GM12878 (cell line): ENCODE data around the gene ZCCHC17. TPM values are rescaled to one million over a fixed set of nuclear protein-coding genes. Genes with fewer than 3 reads are reported as not detected.
A peak's percentile ranks its signal among the peaks of the same experiment; 100 is the strongest.

Experiments used
- ATF3 ChIP-seq: IDR thresholded peaks from 2 replicates; pipeline ENCODE4 v1.6.1; 2011; ENCODE audit warnings: low read depth, mild to moderate bottlenecking, low read length, moderate library complexity, borderline replicate concordance; ENCODE audit errors: extremely low read depth
- BCL3 ChIP-seq: IDR thresholded peaks from 2 replicates; pipeline ENCODE4 v1.6.1; 2011; ENCODE audit warnings: borderline replicate concordance, low read depth, mild to moderate bottlenecking, moderate library complexity, low read length; ENCODE audit not compliant: insufficient read depth, poor library complexity, severe bottlenecking
- BHLHE40 ChIP-seq, 2 experiments: fragments of 450-650 bp in 1 of 2; IDR thresholded peaks; 2 replicates each; pipeline ENCODE4 v1.6.1; 2011 to 2017; ENCODE audit warnings: low read depth in 2 of 2, borderline replicate concordance in 1 of 2, improper control_type of control experiment in 1 of 2, low read length in 1 of 2, mild to moderate bottlenecking in 1 of 2
- CBX3 ChIP-seq: fragments of 200-600 bp; sonication (generic); IDR thresholded peaks from 2 replicates; pipeline ENCODE4 v1.6.1; 2016; ENCODE audit warnings: low read depth, borderline replicate concordance
- CHD4 ChIP-seq: fragments of 200-600 bp; sonication (generic); IDR thresholded peaks from 2 replicates; pipeline ENCODE4 v1.6.1; 2016; ENCODE audit warnings: mild to moderate bottlenecking
- ETV6 ChIP-seq, 2 experiments: fragments of 450-650 bp in 1 of 2; IDR thresholded peaks in 1 of 2; conservative IDR thresholded peaks in 1 of 2; 2 replicates each; pipeline ENCODE4 v1.6.1; 2014; ENCODE audit warnings: antibody characterized with exemption in 1 of 2, borderline replicate concordance in 1 of 2, low read depth in 1 of 2, mild to moderate bottlenecking in 1 of 2, moderate library complexity in 1 of 2
- IKZF2 ChIP-seq, 2 experiments: fragments of 450-650 bp; IDR thresholded peaks; 2 replicates each; pipeline ENCODE4 v1.6.1; 2017; ENCODE audit warnings: mild to moderate bottlenecking in 2 of 2, moderate library complexity in 2 of 2
- JUNB ChIP-seq: IDR thresholded peaks from 2 replicates; pipeline ENCODE4 v1.6.1; 2016; ENCODE audit warnings: antibody characterized with exemption, mild to moderate bottlenecking
- LARP7 ChIP-seq: fragments of 450-650 bp; IDR thresholded peaks from 2 replicates; pipeline ENCODE4 v1.6.1; 2017; ENCODE audit warnings: mild to moderate bottlenecking
- MYC ChIP-seq: IDR thresholded peaks from 2 replicates; pipeline ENCODE4 v1.6.1; 2011; ENCODE audit warnings: mild to moderate bottlenecking, low read length, moderate library complexity, inconsistent platforms; ENCODE audit not compliant: insufficient read depth, insufficient replicate concordance, insufficient read length, severe bottlenecking
- NFIC ChIP-seq: IDR thresholded peaks from 2 replicates; pipeline ENCODE4 v1.6.1; 2012; ENCODE audit warnings: low read depth, mild to moderate bottlenecking, inconsistent platforms, low read length, moderate library complexity
- POLR2AphosphoS2 ChIP-seq: IDR thresholded peaks from 2 replicates; pipeline ENCODE4 v1.6.1; 2011; ENCODE audit warnings: low read depth, mild to moderate bottlenecking, low read length, improper control_type of control experiment, moderate library complexity
- RAD21 ChIP-seq: IDR thresholded peaks from 2 replicates; pipeline ENCODE4 v1.6.1; 2011; ENCODE audit warnings: mild to moderate bottlenecking, low read depth, low read length, moderate library complexity; ENCODE audit not compliant: insufficient read depth
- RCOR1 ChIP-seq: conservative IDR thresholded peaks from 2 replicates; pipeline ENCODE4 v1.6.1; 2012; ENCODE audit warnings: low read depth, low read length, improper control_type of control experiment
- RELA ChIP-seq: fragments of 450-650 bp; IDR thresholded peaks from 2 replicates; pipeline ENCODE4 v1.8.0; 2014; ENCODE audit warnings: borderline replicate concordance; ENCODE audit not compliant: partially characterized antibody
- SIN3A ChIP-seq: IDR thresholded peaks from 2 replicates; pipeline ENCODE4 v1.6.1; 2012; ENCODE audit warnings: low read depth, low read length, improper control_type of control experiment
- TARDBP ChIP-seq: IDR thresholded peaks from 2 replicates; pipeline ENCODE4 v1.6.1; 2016; ENCODE audit warnings: borderline replicate concordance
- USF2 ChIP-seq: IDR thresholded peaks from 2 replicates; pipeline ENCODE4 v1.6.1; 2011; ENCODE audit warnings: low read depth, low read length, improper control_type of control experiment, borderline replicate concordance
- YBX1 ChIP-seq: fragments of 450-650 bp; IDR thresholded peaks from 2 replicates; pipeline ENCODE4 v1.6.1; 2016; ENCODE audit warnings: antibody characterized with exemption
- ZNF687 ChIP-seq: fragments of 450-650 bp; IDR thresholded peaks from 2 replicates; pipeline ENCODE4 v1.6.1; 2017; ENCODE audit warnings: mild to moderate bottlenecking, moderate library complexity
- polyA plus RNA-seq, 11 experiments: library from polyadenylated mRNA; depleted of rRNA in 4 of 11; unstranded in 6 of 11; stranded (reverse) in 5 of 11; fragments of >200 nt; fragmentation: Nextera tagmentation in 4 of 11; fragmentation: Illumina TruSeq in 1 of 11; extraction: Ambion mirVana in 4 of 11; extraction: Trizol in 1 of 11; gene quantifications; 1 replicate in 1 of 11; 2 replicates in 10 of 11; pipeline versions ENCODE4 v1.2.1 to v1.2.3, GENCODE V29; 2011 to 2016; ENCODE audit warnings: inconsistent platforms in 2 of 11, missing spikeins in 2 of 11, low read depth in 1 of 11
- total RNA-seq, 4 experiments: library from RNA; depleted of rRNA in 3 of 4; stranded (reverse); fragments of >200 nt in 3 of 4; fragmentation: Illumina TruSeq in 1 of 4; extraction: Trizol in 1 of 4; gene quantifications; 2 replicates each; pipeline versions ENCODE4 v1.2.1 to v1.2.3, GENCODE V29; 2013 to 2021
- TF ChIP-seq, protein P1 (sequence below): fragments of 450-650 bp; IDR thresholded peaks from 2 replicates; pipeline ENCODE4 v1.6.1; 2017; ENCODE audit warnings: low read depth, mild to moderate bottlenecking, moderate library complexity

Gene ZCCHC17
- total and polyA plus RNA-seq, 10 of the 15 experiments (the other 5 are each of a cell fraction or from before 2014, with no cell fraction given) = 22.3 to 86.3 (median 47.0) TPM

- no peak for TF ChIP-seq ATF3
- no peak for TF ChIP-seq NFIC
- TF ChIP-seq IKZF2 (IDR thresholded peaks at IDR 0.05) = peak; percentile 76 to 78
- TF ChIP-seq USF2 = no peak
- no peak for TF ChIP-seq BCL3
- TF ChIP-seq JUNB = no peak
- no peak for TF ChIP-seq CHD4
- TF ChIP-seq CBX3 = no peak
- TF ChIP-seq TARDBP = no peak
- TF ChIP-seq SIN3A = no peak
- no peak for TF ChIP-seq ETV6 (conservative IDR thresholded peaks at IDR 0.05 in 1 of 2, IDR thresholded peaks at IDR 0.05 in 1 of 2; ENCODE audit: borderline replicate concordance in 1 of 2, low read depth in 1 of 2)
- peak; percentile 72 for TF ChIP-seq RAD21
- no peak for TF ChIP-seq LARP7
- TF ChIP-seq BHLHE40 (IDR thresholded peaks at IDR 0.05; ENCODE audit: borderline replicate concordance in 1 of 2, low read depth in 2 of 2, low read length in 1 of 2) = no peak; a peak in 3 of 4 replicates
- no peak for TF ChIP-seq YBX1
- TF ChIP-seq, protein P1, sequence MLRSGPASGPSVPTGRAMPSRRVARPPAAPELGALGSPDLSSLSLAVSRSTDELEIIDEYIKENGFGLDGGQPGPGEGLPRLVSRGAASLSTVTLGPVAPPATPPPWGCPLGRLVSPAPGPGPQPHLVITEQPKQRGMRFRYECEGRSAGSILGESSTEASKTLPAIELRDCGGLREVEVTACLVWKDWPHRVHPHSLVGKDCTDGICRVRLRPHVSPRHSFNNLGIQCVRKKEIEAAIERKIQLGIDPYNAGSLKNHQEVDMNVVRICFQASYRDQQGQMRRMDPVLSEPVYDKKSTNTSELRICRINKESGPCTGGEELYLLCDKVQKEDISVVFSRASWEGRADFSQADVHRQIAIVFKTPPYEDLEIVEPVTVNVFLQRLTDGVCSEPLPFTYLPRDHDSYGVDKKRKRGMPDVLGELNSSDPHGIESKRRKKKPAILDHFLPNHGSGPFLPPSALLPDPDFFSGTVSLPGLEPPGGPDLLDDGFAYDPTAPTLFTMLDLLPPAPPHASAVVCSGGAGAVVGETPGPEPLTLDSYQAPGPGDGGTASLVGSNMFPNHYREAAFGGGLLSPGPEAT = peak; percentile 74
- peak; percentile 35; the same call in 1 of the 2 replicates for TF ChIP-seq ZNF687
- TF ChIP-seq RCOR1 = no peak
- no peak for TF ChIP-seq POLR2AphosphoS2
- TF ChIP-seq RELA = no peak
- no peak for TF ChIP-seq MYC
These were observed 97.9 kb downstream of the ZCCHC17 start (continued) for GRCh38 chr1:31394584-31395193.
